Gastrocnemius medialis (tissue), 4 donors: ENCODE data around the gene CDC42BPA. TPM values are rescaled to one million over a fixed set of nuclear protein-coding genes. Genes with fewer than 3 reads are reported as not detected.
A peak's percentile ranks its signal among the peaks of the same experiment; 100 is the strongest.
"Not testable (repeated sequence)": the region's sequence is repeated elsewhere in the genome, so short reads cannot be mapped to it uniquely, and the experiment has no call there.

Experiments used
- ATAC-seq, 2 donors: fragments of 150-250 bp; one replicate each; pipeline ENCODE4 v1.9.1; 2016
- DNase-seq, 2 donors: peaks; one replicate each; pipeline ENCODE4 v3.0.0-alpha.2; 2019
- H3K27ac ChIP-seq, 4 donors: fragments of 200-600 bp; sonication (generic); 1 replicate in 1 of 4; 2 replicates in 3 of 4; pipeline ENCODE4 v1.5.1; 2016 to 2018; ENCODE audit warnings: mild to moderate bottlenecking in 2 of 4, moderate library complexity in 1 of 4
- H3K27me3 ChIP-seq, 3 donors: fragments of 200-600 bp; sonication (generic) in 2 of 3; 1 replicate in 1 of 3; 2 replicates in 2 of 3; pipeline versions ENCODE4 v1.5.1 to v1.6.0; 2016 to 2019; ENCODE audit warnings: mild to moderate bottlenecking in 1 of 3, moderate library complexity in 1 of 3
- H3K36me3 ChIP-seq, 2 donors: fragments of 200-600 bp; sonication (generic) in 1 of 2; one replicate each; pipeline ENCODE4 v1.5.1; 2017 to 2018
- H3K4me1 ChIP-seq, 2 donors: fragments of 200-600 bp; sonication (generic) in 1 of 2; one replicate each; pipeline ENCODE4 v1.5.1; 2016 to 2017; ENCODE audit warnings: mild to moderate bottlenecking in 2 of 2
- H3K4me3 ChIP-seq, 4 donors: fragments of 200-600 bp; sonication (generic) in 3 of 4; 1 replicate in 1 of 4; 2 replicates in 3 of 4; pipeline ENCODE4 v1.5.1; 2016 to 2019; ENCODE audit warnings: mild to moderate bottlenecking in 2 of 4
- H3K9me3 ChIP-seq, 3 donors: fragments of 200-600 bp; sonication (generic) in 2 of 3; 1 replicate in 1 of 3; 2 replicates in 2 of 3; pipeline ENCODE4 v1.5.1; 2016 to 2019
- POLR2A ChIP-seq, 2 donors: fragments of 450-650 bp; IDR thresholded peaks; one replicate each; pipeline ENCODE4 v1.6.1; 2017; ENCODE audit warnings: antibody characterized with exemption in 2 of 2, mild to moderate bottlenecking in 2 of 2, moderate library complexity in 2 of 2
- in situ Hi-C, 4 donors: fragments of 200-750 bp; cut with MboI; loops; one replicate each; pipeline versions ENCODE4 v1.15.0 to v1.8.0; 2017; ENCODE audit warnings: low sequenced_read_pairs in 4 of 4
- intact Hi-C: fragments of 100-400 bp; cut with DNase I; formaldehyde crosslinking; loops from one replicate; pipeline ENCODE4 v1.15.1; 2023; ENCODE audit warnings: low total_unique reads
- total RNA-seq, 4 donors: library from RNA; depleted of rRNA; stranded (reverse); fragments of >200 nt; gene quantifications; one replicate each; pipeline versions ENCODE4 v1.1.0 to v1.2.3, GENCODE V29; 2016
- TF ChIP-seq, protein P1 (sequence below), 5 experiments: fragments of 450-650 bp in 3 of 5; fragments of 200-600 bp in 2 of 5; sonication (generic) in 2 of 5; IDR thresholded peaks in 4 of 5; conservative IDR thresholded peaks in 1 of 5; 1 replicate in 4 of 5; 2 replicates in 1 of 5; pipeline ENCODE4 v1.5.1; 2016 to 2019; ENCODE audit warnings: antibody characterized with exemption in 5 of 5, mild to moderate bottlenecking in 3 of 5, moderate library complexity in 3 of 5

Gene CDC42BPA
- total RNA-seq, 4 donors from 2014 or later, result 13.9 to 30.6 (median 16.6) TPM

- Histone ChIP-seq H3K36me3 (peaks cover 0 to 10% of the 10 kb centered on the region in 2 donors), H3K9me3 (no peaks in the 10 kb centered on the region), H3K4me3 (no peak overlapping the region), H3K4me1 (no peaks in the 10 kb centered on the region), H3K27me3 (no peaks in the 10 kb centered on the region), H3K27ac (no peak overlapping the region)
- in situ Hi-C loops (no loop called here), intact Hi-C loops (no loop called here)
- ATAC-seq (peak; percentile 10 to 19), DNase-seq (no peak)
- TF ChIP-seq, protein P1, sequence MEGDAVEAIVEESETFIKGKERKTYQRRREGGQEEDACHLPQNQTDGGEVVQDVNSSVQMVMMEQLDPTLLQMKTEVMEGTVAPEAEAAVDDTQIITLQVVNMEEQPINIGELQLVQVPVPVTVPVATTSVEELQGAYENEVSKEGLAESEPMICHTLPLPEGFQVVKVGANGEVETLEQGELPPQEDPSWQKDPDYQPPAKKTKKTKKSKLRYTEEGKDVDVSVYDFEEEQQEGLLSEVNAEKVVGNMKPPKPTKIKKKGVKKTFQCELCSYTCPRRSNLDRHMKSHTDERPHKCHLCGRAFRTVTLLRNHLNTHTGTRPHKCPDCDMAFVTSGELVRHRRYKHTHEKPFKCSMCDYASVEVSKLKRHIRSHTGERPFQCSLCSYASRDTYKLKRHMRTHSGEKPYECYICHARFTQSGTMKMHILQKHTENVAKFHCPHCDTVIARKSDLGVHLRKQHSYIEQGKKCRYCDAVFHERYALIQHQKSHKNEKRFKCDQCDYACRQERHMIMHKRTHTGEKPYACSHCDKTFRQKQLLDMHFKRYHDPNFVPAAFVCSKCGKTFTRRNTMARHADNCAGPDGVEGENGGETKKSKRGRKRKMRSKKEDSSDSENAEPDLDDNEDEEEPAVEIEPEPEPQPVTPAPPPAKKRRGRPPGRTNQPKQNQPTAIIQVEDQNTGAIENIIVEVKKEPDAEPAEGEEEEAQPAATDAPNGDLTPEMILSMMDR (IDR thresholded peaks at IDR 0.05 in 4 of 5, conservative IDR thresholded peaks at IDR 0.05 in 1 of 5), result no peak
- TF ChIP-seq POLR2A (IDR thresholded peaks at IDR 0.05), result no peak
Measured at GRCh38 chr1:227002531-227003049, 315.7 kb downstream of the CDC42BPA start.

- H3K9me3 ChIP-seq, H3K27ac ChIP-seq, H3K36me3 ChIP-seq, DNase-seq, H3K27me3 ChIP-seq, ATAC-seq, H3K4me3 ChIP-seq, H3K4me1 ChIP-seq, in situ Hi-C loops: not testable (repeated sequence)
- intact Hi-C loops, result loop anchor here (10.0 kb wide), 1 partner anchor 435 kb away; no protein-coding TSS in a partner anchor
Measured at GRCh38 chr1:226999579-226999978, 318.7 kb downstream of the CDC42BPA start.

- TF ChIP-seq, protein P1 (IDR thresholded peaks at IDR 0.05 in 4 of 5, conservative IDR thresholded peaks at IDR 0.05 in 1 of 5), result no peak
- no peak for TF ChIP-seq POLR2A (IDR thresholded peaks at IDR 0.05)
- DNase-seq (no peak), ATAC-seq (peak in 1 of 2 donors; percentile 13)
- Histone ChIP-seq H3K4me3 (no peak overlapping the region), H3K9me3 (no peaks in the 10 kb centered on the region), H3K4me1 (peaks cover 0 to 3% of the 10 kb centered on the region in 2 donors), H3K36me3 (no peaks in the 10 kb centered on the region), H3K27ac (no peak overlapping the region), H3K27me3 (no peaks in the 10 kb centered on the region)
- in situ Hi-C loops (no loop called here), intact Hi-C loops (loop anchor here (10.0 kb wide), 1 partner anchor 439 kb away; no protein-coding TSS in a partner anchor)
Measured at GRCh38 chr1:226995365-226996332, 322.6 kb downstream of the CDC42BPA start.

- in situ Hi-C loops (no loop called here), intact Hi-C loops (loop anchor here (10.0 kb wide), 1 partner anchor 440 kb away; no protein-coding TSS in a partner anchor)
- Histone ChIP-seq H3K4me3 (no peak overlapping the region), H3K9me3 (no peaks in the 10 kb centered on the region), H3K36me3 (no peaks in the 10 kb centered on the region), H3K27ac (peak overlapping the region in 1 of 4 donors; percentile 10), H3K4me1 (peaks cover 8 to 12% of the 10 kb centered on the region in 2 donors), H3K27me3 (no peaks in the 10 kb centered on the region)
- DNase-seq, result no peak
- TF ChIP-seq, protein P1 (IDR thresholded peaks at IDR 0.05 in 4 of 5, conservative IDR thresholded peaks at IDR 0.05 in 1 of 5), result no peak
- no peak for TF ChIP-seq POLR2A (IDR thresholded peaks at IDR 0.05)
- ATAC-seq, result peak in 1 of 2 donors; percentile 4
Measured at GRCh38 chr1:226994586-226995364, 323.5 kb downstream of the CDC42BPA start.
